T-helper 2 cell (primary cell): ENCODE measurements around the gene REEP1.

Source experiments
- DNase-seq, 5 experiments: peaks; one replicate each; pipeline versions ENCODE4 v3.0.0 to v3.0.0-alpha.2; 2012 to 2022

The REEP1 gene

GRCh38 chr2:86193901-86194567, 143.4 kb downstream of the REEP1 start:
- peak in 1 of 5 experiments; percentile 62 for DNase-seq

DNA sequence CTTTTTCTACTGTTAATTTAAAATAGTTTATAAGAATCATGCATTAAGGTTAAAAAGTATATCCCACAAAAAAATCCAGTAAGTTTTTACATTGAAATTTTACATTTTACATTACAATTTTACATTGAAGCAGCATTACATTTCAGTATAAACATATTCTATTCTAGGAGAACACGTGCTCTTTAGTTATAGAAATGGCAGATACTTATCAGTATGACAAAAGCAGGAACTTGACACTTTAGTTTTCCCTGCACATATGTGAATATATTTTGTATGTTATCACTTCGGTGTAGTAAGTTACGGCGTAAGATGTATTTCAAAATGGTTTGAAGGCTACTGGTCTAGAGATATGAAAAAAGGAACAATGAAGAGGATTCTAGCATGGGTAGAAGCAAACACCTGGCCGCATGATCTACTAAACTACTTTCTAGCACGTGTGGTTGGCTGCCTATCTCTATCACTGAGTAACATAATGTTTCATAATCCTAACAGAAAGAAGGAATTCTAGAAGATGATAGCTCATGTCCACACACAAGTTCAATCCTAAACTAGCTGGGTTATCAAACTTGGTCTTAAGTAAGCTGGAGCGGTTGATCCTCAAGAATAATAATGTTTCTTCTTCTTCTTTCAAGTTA, 147.5 kb downstream of the REEP1 start:
- DNase-seq = no peak

GRCh38 chr2:86186431-86186830, 151.0 kb downstream of the REEP1 start:
- DNase-seq = peak in 1 of 5 experiments; percentile 37

- peak in 2 of 5 experiments; percentile 59 to 89 for DNase-seq
These were observed 151.8 kb downstream of the REEP1 start for GRCh38 chr2:86185517-86186212.

GRCh38 chr2:86176597-86176996, 160.8 kb downstream of the REEP1 start:
- no peak for DNase-seq

DNA sequence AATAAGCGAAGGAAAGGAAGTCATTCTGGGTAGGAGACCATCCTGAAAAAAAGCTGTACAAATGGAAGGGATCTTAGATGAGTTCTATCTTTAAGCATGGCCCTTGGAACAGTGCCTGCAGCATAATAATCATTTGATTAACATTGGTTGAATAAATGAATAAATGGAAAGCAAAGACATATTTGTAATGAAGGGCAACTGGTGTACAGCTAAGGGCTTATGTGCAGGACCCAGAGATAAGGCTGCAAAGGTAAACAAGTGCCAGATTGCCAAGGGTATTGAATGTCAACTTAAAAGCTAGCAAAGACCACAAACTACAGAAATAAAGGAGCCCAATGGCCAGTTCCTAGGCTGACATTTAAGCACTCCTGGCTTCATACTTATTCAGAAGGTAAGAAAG, 161.6 kb downstream of the REEP1 start:
- DNase-seq = no peak

- DNase-seq = no peak
These were observed 163.0 kb downstream of the REEP1 start for GRCh38 chr2:86174445-86174844.

DNA sequence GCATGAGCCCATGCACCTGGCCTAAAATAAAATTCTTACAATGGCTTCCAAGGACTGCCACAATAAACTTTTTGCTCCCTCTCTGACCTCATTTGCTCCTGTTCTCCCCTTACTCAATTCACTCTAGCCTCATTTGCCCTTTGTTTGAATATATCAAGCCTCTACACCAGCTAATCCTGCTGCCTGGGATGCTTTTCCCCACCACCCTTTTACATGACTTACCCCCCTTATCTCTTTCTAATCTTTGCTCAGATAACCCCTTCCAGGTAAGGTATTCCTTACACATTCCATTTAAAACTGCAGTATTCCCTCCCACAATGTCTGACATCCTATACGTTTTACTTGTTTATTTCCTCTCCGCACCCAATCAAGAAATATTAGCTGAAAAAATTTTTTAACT, 164.8 kb downstream of the REEP1 start:
- DNase-seq = no peak

DNA sequence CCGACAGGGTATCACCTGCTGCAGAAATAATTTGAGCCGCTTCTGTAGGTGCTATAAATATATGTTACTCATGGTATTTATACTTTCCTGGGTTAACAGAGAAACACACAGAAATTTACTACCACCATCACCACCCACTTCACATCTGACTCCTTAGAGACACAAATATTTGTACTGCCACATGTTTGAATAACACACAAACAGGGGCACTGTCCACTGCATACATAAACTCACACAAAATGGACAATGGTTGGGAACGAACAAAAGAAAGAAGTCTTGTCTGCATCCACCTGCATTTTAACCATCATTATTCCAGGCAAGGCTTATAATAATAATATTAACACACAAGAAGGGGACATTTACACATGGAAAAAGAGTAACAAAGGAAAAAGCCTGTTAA, 166.1 kb downstream of the REEP1 start:
- no peak for DNase-seq

DNA sequence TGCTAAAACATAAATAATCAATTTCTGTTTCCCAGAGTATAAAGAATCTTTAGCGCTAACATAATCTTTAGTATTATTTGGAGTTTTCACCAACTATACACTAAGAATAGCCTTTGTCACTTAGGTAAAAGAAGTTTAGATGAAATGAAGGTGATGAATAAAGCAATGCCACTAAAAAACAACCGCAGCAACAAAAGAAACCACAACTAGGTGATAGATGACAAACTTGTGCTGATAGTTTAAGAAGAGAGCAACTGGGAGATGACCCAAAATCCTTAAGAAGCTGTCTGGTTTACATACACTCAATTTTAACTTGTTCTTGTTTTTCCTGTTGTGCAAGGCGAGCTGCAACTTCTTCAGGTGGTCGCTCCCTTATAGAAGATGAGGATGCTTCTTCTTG, 167.0 kb downstream of the REEP1 start:
- peak in 2 of 5 experiments; percentile 6 to 57 for DNase-seq
